AG20443 (cell line): ENCODE results near the gene MTA1.

Source experiments
- DNase-seq: peaks from one replicate; pipeline ENCODE4 v3.0.0; 2012; ENCODE audit warnings: low spot score, mixed read lengths

The MTA1 gene

GRCh38 chr14:105487986-105488777 is 68.6 kb downstream of the MTA1 start:
- DNase-seq, result no peak

GRCh38 chr14:105488781-105489541 is 69.3 kb downstream of the MTA1 start:
- DNase-seq, result no peak

GRCh38 chr14:105489542-105490266 is 70.1 kb downstream of the MTA1 start:
- peak; percentile 67 for DNase-seq

- DNase-seq, result no peak
These were observed 70.6 kb downstream of the MTA1 start for GRCh38 chr14:105490267-105490571.

- DNase-seq, result peak; percentile 97
These were observed 71.1 kb downstream of the MTA1 start, which contains the start of gene TEDC1 for GRCh38 chr14:105490572-105491365. TEDC1 (plus strand) TSS chr14:105491246; CDS start chr14:105491376, 130 bp downstream.

- DNase-seq, result peak; percentile 84
These were observed 71.8 kb downstream of the MTA1 start for GRCh38 chr14:105491366-105491973.

GRCh38 chr14:105492031-105492970 is 72.7 kb downstream of the MTA1 start:
- DNase-seq, result no peak

- DNase-seq, result no peak
These were observed 73.6 kb downstream of the MTA1 start for GRCh38 chr14:105492971-105493871.

- no peak for DNase-seq
These were observed 74.4 kb downstream of the MTA1 start for GRCh38 chr14:105493921-105494605.

- DNase-seq, result no peak
These were observed 74.9 kb downstream of the MTA1 start for GRCh38 chr14:105494606-105494929.

GRCh38 chr14:105495101-105495989 is 75.7 kb downstream of the MTA1 start:
- DNase-seq, result no peak

GRCh38 chr14:105495990-105496830 is 76.6 kb downstream of the MTA1 start:
- no peak for DNase-seq

GRCh38 chr14:105496831-105497591 is 77.4 kb downstream of the MTA1 start:
- no peak for DNase-seq

- DNase-seq, result no peak
These were observed 78.2 kb downstream of the MTA1 start for GRCh38 chr14:105497671-105498429.
